CD1c-positive myeloid dendritic cell (primary cell): ENCODE results near the gene KCTD2.

Experiments used
- DNase-seq: peaks from one replicate; pipeline ENCODE4 v3.0.0-alpha.2; 2016; ENCODE audit errors: extremely low spot score

KCTD2 gene

GRCh38 chr17:75077496-75078283 is 30.7 kb downstream of the KCTD2 start:
- DNase-seq = peak; percentile 65

GRCh38 chr17:75078284-75079022 is 31.4 kb downstream of the KCTD2 start:
- DNase-seq = peak; percentile 80

GRCh38 chr17:75079023-75079373 is 32.0 kb downstream of the KCTD2 start:
- no peak for DNase-seq

GRCh38 chr17:75081611-75082540 is 34.9 kb downstream of the KCTD2 start:
- DNase-seq = no peak

- DNase-seq = no peak
Measured at GRCh38 chr17:75082683-75083082, 35.7 kb downstream of the KCTD2 start.

GRCh38 chr17:75084039-75084660 is 37.1 kb downstream of the KCTD2 start:
- DNase-seq = no peak

GRCh38 chr17:75086496-75087181 is 39.6 kb downstream of the KCTD2 start:
- no peak for DNase-seq

GRCh38 chr17:75087182-75087557 is 40.1 kb downstream of the KCTD2 start:
- no peak for DNase-seq

- peak; percentile 86 for DNase-seq
Measured at GRCh38 chr17:75087558-75088453, 40.8 kb downstream of the KCTD2 start, which contains the start of gene SLC16A5. Gene SLC16A5, plus strand, starts transcription at chr17:75087954. Its CDS starts 5,683 bp downstream, at chr17:75093637.

GRCh38 chr17:75088465-75089417 is 41.7 kb downstream of the KCTD2 start:
- peak; percentile 72 for DNase-seq

GRCh38 chr17:75090871-75091854 is 44.1 kb downstream of the KCTD2 start:
- DNase-seq = peak; percentile 0

- no peak for DNase-seq
Measured at GRCh38 chr17:75091855-75092327, 44.9 kb downstream of the KCTD2 start.

- DNase-seq = peak; percentile 0
Measured at GRCh38 chr17:75093548-75094158, 46.6 kb downstream of the KCTD2 start.

- peak; percentile 0 for DNase-seq
Measured at GRCh38 chr17:75094871-75095399, 47.9 kb downstream of the KCTD2 start.

- DNase-seq = peak; percentile 93
Measured at GRCh38 chr17:75096082-75096625, 49.1 kb downstream of the KCTD2 start.

- DNase-seq = no peak
Measured at GRCh38 chr17:75097865-75098264, 50.8 kb downstream of the KCTD2 start.
